K562 (cell line): Measurements from ENCODE around the gene RSU1. TPM values are rescaled to one million over a fixed set of nuclear protein-coding genes. Genes with fewer than 3 reads are reported as not detected.

Experiments used
- ATAC-seq: fragments of 200-7000 bp; cut with Tn5 transposase; 3 replicates; pipeline ENCODE4 v1.9.1; 2020; ENCODE audit warnings: moderate library complexity
- BruUV-seq: library from RNA; stranded (reverse); fragments of 400-500 nt; replicated peaks from 2 replicates; lab custom pipeline; 2021; lab: Mats Ljungman, UMichigan
- CTCF ChIA-PET: fragments of 300-600 bp; formaldehyde crosslinking; extraction: SDS; loops from one replicate; lab custom pipeline; 2021; ENCODE audit warnings: low intra/inter-chr PET ratio; lab: Yijun Ruan, JAX
- POLR2A ChIA-PET: fragments of 300-600, 350-650 bp; sonication (Branson Sonifier 250); formaldehyde crosslinking; extraction: SDS; loops from one replicate; lab custom pipeline; 2021; ENCODE audit warnings: antibody characterized with exemption, inconsistent platforms; lab: Yijun Ruan, JAX
- DNase-seq, 4 experiments: peaks; one replicate each; pipeline versions ENCODE4 v3.0.0 to v3.0.0-alpha.2; 2011 to 2018; ENCODE audit warnings: low spot score in 3 of 4, mixed read lengths in 3 of 4; ENCODE audit errors: extremely low read depth in 1 of 4
- FAIRE-seq: peaks from 2 replicates; lab custom pipeline; 2011; peaks lifted over from hg19 to GRCh38; lab: Jason Lieb, UNC
- H2AFZ ChIP-seq: 2 replicates; pipeline ENCODE4 v1.6.0; 2011; ENCODE audit warnings: low read depth, low read length, control low read depth, inconsistent platforms
- H3K27ac ChIP-seq: fragments of 200-600 bp; 3 replicates; pipeline ENCODE4 v1.8.0; 2011; ENCODE audit warnings: low read depth, mild to moderate bottlenecking, control low read depth, inconsistent platforms, low read length, moderate library complexity, mixed read lengths; ENCODE audit errors: extremely low read depth
- H3K27me3 ChIP-seq, 2 experiments: fragments of 300-600 bp in 1 of 2; 2 replicates in 1 of 2; 3 replicates in 1 of 2; pipeline versions ENCODE4 v1.6.0 to v1.8.0; 2011; ENCODE audit warnings: inconsistent platforms in 2 of 2, low read length in 2 of 2, mild to moderate bottlenecking in 1 of 2, mixed read lengths in 1 of 2, moderate library complexity in 1 of 2; ENCODE audit not compliant: control insufficient read depth in 2 of 2, insufficient read depth in 2 of 2
- H3K36me3 ChIP-seq: fragments of 300-600 bp; 3 replicates; pipeline ENCODE4 v1.8.0; 2011; ENCODE audit warnings: mild to moderate bottlenecking, low read length, inconsistent platforms; ENCODE audit not compliant: control insufficient read depth, insufficient read depth
- H3K4me1 ChIP-seq, 2 experiments: fragments of 200-600 bp in 1 of 2; replicated peaks in 1 of 2; 2 replicates in 1 of 2; 3 replicates in 1 of 2; pipeline versions ENCODE4 v1.5.1 to v1.8.0; 2011; ENCODE audit warnings: inconsistent platforms in 2 of 2, low read length in 2 of 2, mild to moderate bottlenecking in 1 of 2, mixed read lengths in 1 of 2, moderate library complexity in 1 of 2; ENCODE audit not compliant: control insufficient read depth in 2 of 2, insufficient read depth in 2 of 2
- H3K4me2 ChIP-seq: 2 replicates; pipeline ENCODE4 v1.6.1; 2011; ENCODE audit warnings: low read length, control low read depth, inconsistent platforms, mixed read lengths; ENCODE audit not compliant: insufficient read depth
- H3K4me3 ChIP-seq: fragments of 200-600 bp; sonication (generic), shearing (Covaris generic); 2 replicates; pipeline ENCODE4 v1.5.1; 2016; ENCODE audit warnings: control low read depth, inconsistent platforms
- H3K79me2 ChIP-seq: fragments of 200-600 bp; 3 replicates; pipeline ENCODE4 v1.8.0; 2011; ENCODE audit warnings: low read length, inconsistent platforms; ENCODE audit not compliant: control insufficient read depth, insufficient read depth
- H3K9ac ChIP-seq, 2 experiments: 2 replicates each; pipeline versions ENCODE4 v1.6.0 to v1.6.1; 2011; ENCODE audit warnings: low read depth in 2 of 2, low read length in 2 of 2, control low read depth in 1 of 2, inconsistent platforms in 1 of 2, mild to moderate bottlenecking in 1 of 2, mixed read lengths in 1 of 2; ENCODE audit not compliant: insufficient read depth in 1 of 2
- H3K9me1 ChIP-seq: one replicate; pipeline ENCODE4 v1.6.0; 2011; ENCODE audit warnings: inconsistent platforms, mild to moderate bottlenecking, low read length, moderate library complexity; ENCODE audit not compliant: control insufficient read depth, insufficient read depth
- H3K9me3 ChIP-seq: replicated peaks from 2 replicates; pipeline ENCODE4 v1.5.1; 2011; ENCODE audit warnings: low read depth, low read length, inconsistent platforms; ENCODE audit not compliant: control insufficient read depth, insufficient read depth
- H4K20me1 ChIP-seq: replicated peaks from 2 replicates; pipeline ENCODE4 v1.6.1; 2011; ENCODE audit warnings: low read length, inconsistent platforms, mixed read lengths; ENCODE audit not compliant: control insufficient read depth, insufficient read depth
- CHD2 ChIP-seq: IDR thresholded peaks from 2 replicates; pipeline ENCODE4 v1.6.1; 2011; ENCODE audit warnings: low read depth, low read length
- ELF4 ChIP-seq: fragments of 450-650 bp; formaldehyde crosslinking; IDR thresholded peaks from 2 replicates; pipeline ENCODE4 v1.4.0; 2022; ENCODE audit warnings: missing genetic modification characterization
- HSF4 ChIP-seq: fragments of 250-450 bp; sonication (Bioruptor Pico); IDR thresholded peaks from 2 replicates; pipeline ENCODE4 v2.1.2; 2022; ENCODE audit warnings: mild to moderate bottlenecking, moderate library complexity, borderline replicate concordance
- KLF1 ChIP-seq: fragments of 450-650 bp; IDR thresholded peaks from 2 replicates; pipeline ENCODE4 v1.6.1; 2016; ENCODE audit warnings: missing genetic modification characterization, missing compliant biosample characterization
- RAD21 ChIP-seq, 2 experiments: fragments of 250-450 bp in 1 of 2; fragments of 450-650 bp in 1 of 2; sonication (Bioruptor Pico) in 1 of 2; formaldehyde crosslinking in 1 of 2; IDR thresholded peaks in 1 of 2; conservative IDR thresholded peaks in 1 of 2; 2 replicates each; pipeline versions ENCODE4 v1.4.0 to v1.8.0; 2020 to 2022; ENCODE audit warnings: mild to moderate bottlenecking in 2 of 2, moderate library complexity in 1 of 2
- SMARCA5 ChIP-seq: fragments of 450-650 bp; IDR thresholded peaks from 2 replicates; pipeline ENCODE4 v1.6.1; 2016
- SOX6 ChIP-seq: fragments of 450-650 bp; IDR thresholded peaks from 2 replicates; pipeline ENCODE4 v1.6.1; 2014; ENCODE audit warnings: mild to moderate bottlenecking
- TEAD4 ChIP-seq, 2 experiments: sonication (generic) in 1 of 2; formaldehyde crosslinking in 1 of 2; IDR thresholded peaks; 2 replicates each; pipeline versions ENCODE4 v1.6.1 to v1.8.0; 2012 to 2022; ENCODE audit warnings: borderline replicate concordance in 1 of 2, inconsistent platforms in 1 of 2, low read length in 1 of 2, mild to moderate bottlenecking in 1 of 2, missing genetic modification reagents in 1 of 2
- XRCC5 ChIP-seq: fragments of 200-400 bp; formaldehyde crosslinking; IDR thresholded peaks from 2 replicates; pipeline ENCODE4 v1.6.1; 2017; ENCODE audit warnings: low read depth, mild to moderate bottlenecking, low read length
- ZBTB8A ChIP-seq: fragments of 450-650 bp; IDR thresholded peaks from 2 replicates; pipeline ENCODE4 v1.6.1; 2018; ENCODE audit warnings: mild to moderate bottlenecking, moderate library complexity; ENCODE audit not compliant: partially characterized antibody
- ZZZ3 ChIP-seq: fragments of 450-650 bp; IDR thresholded peaks from 2 replicates; pipeline ENCODE4 v1.6.1; 2016; ENCODE audit warnings: antibody characterized with exemption, mild to moderate bottlenecking, moderate library complexity
- WGBS: fragments of 100-300 bp; shearing (Covaris generic); methylation state at CpG from one replicate; pipeline ENCODE4 v1.1.6; 2016; ENCODE audit warnings: low coverage, mixed read lengths; ENCODE audit not compliant: insufficient coverage; ENCODE audit errors: missing lambda C conversion rate; 5-methylcytosine and 5-hydroxymethylcytosine counted together
- in situ Hi-C: fragments of 300-500 bp; cut with MboI; formaldehyde crosslinking; loops from 4 replicates; pipeline ENCODE4 v1.15.0; 2018; ENCODE audit warnings: inconsistent platforms, mixed read lengths
- intact Hi-C: fragments of 100-400 bp; cut with micrococcal nuclease; formaldehyde crosslinking; loops from 2 replicates; pipeline ENCODE4 v1.14.2; 2022
- polyA plus RNA-seq, 8 experiments: library from polyadenylated mRNA; depleted of rRNA in 4 of 8; stranded (reverse) in 5 of 8; unstranded in 3 of 8; fragments of >200 nt; fragmentation: Nextera tagmentation in 2 of 8; fragmentation: Illumina TruSeq in 1 of 8; extraction: Ambion mirVana in 2 of 8; extraction: Trizol in 1 of 8; gene quantifications; 2 replicates each; pipeline versions ENCODE4 v1.2.1 to v1.2.3, GENCODE V29; 2011 to 2014; ENCODE audit warnings: inconsistent platforms in 1 of 8, missing spikeins in 1 of 8
- total RNA-seq, 7 experiments: library from RNA; depleted of rRNA in 6 of 7; stranded (reverse); fragments of >200 nt in 6 of 7; fragmentation: Illumina TruSeq in 2 of 7; extraction: Trizol in 2 of 7; gene quantifications; 2 replicates each; pipeline versions ENCODE4 v1.2.1 to v1.2.3, GENCODE V29; 2011 to 2021; ENCODE audit warnings: low replicate concordance in 1 of 7
- TF ChIP-seq, protein P1 (sequence below): sonication (generic); formaldehyde crosslinking; IDR thresholded peaks from 2 replicates; pipeline ENCODE4 v1.8.1; 2023; ENCODE audit warnings: mild to moderate bottlenecking, missing genetic modification reagents
- TF ChIP-seq, protein P2 (sequence below), 2 experiments: fragments of 450-650 bp in 1 of 2; sonication (generic) in 1 of 2; formaldehyde crosslinking; conservative IDR thresholded peaks; 2 replicates each; pipeline versions ENCODE4 v1.4.0 to v1.8.1; 2020 to 2022; ENCODE audit warnings: mild to moderate bottlenecking in 1 of 2, missing genetic modification reagents in 1 of 2

Gene RSU1
- total and polyA plus RNA-seq, 9 of the 15 experiments (the other 6 are each of a cell fraction or from before 2014, with no cell fraction given) = 18.8 to 67.3 (median 31.5) TPM

DNA sequence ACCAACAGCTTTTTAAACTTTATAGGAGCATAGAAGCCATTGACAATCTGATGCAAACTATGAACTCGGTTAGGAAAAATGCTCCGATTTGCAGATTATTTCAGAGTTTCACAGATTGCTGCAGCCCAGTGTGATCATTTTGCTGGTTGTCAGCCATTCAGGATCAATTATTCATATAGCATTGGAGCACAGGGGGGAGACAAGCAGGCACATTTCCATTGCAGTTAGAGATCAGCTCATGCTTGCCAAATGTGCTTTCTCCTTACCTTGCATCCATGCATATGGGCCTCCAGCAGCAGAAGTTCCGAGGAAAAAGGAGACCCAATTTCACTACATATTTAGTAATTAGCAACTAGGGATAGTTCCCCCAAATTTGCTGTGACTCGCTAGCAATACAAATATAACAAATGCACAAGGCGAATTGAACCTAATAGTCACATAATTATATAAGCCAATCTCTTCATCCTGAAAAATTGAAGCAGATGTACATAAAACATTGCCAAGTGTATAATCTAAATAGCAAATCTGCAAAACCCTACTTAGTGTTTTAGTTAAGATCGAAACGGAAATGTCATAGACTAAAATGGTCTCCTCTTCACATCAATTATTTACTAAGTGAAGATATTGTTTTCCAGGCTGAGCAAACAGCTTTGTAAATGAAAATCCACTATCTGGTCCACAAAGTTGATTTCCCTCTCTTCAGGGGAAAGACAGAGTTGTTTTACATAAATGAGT lies 49.5 kb upstream of the RSU1 start:
- ATAC-seq (no peak), FAIRE-seq (no peak), DNase-seq (no peak)
- H3K9me1 ChIP-seq = no peaks in the 10 kb centered on the region
- POLR2A ChIA-PET = no interaction called here
- in situ Hi-C loops = no loop called here
- WGBS = 4% methylated on average over 7 of the region's 7 CpGs
- H3K9ac ChIP-seq = no peak overlapping the region
- H3K4me3 ChIP-seq = no peak overlapping the region
- H3K36me3 ChIP-seq = no peaks in the 10 kb centered on the region
- CTCF ChIA-PET = no interaction called here
- no peaks in the 10 kb centered on the region for H3K4me1 ChIP-seq
- no peak overlapping the region for H3K4me2 ChIP-seq
- H3K79me2 ChIP-seq = no peaks in the 10 kb centered on the region
- no peaks in the 10 kb centered on the region for H3K9me3 ChIP-seq
- H3K27ac ChIP-seq = no peak overlapping the region
- no peak overlapping the region for H2AFZ ChIP-seq
- no TSS peak for BruUV-seq
- no peaks in the 10 kb centered on the region for H4K20me1 ChIP-seq
- intact Hi-C loops = no loop called here
- H3K27me3 ChIP-seq = peaks cover 2 to 7% of the 10 kb centered on the region in 2 experiments; a peak in 1 of 5 replicates
- TF ChIP-seq HSF4 (no peak), XRCC5 (no peak), CHD2 (no peak), RAD21 (CRISPR knock-in tag; conservative IDR thresholded peaks at IDR 0.05 in 1 of 2, IDR thresholded peaks at IDR 0.05 in 1 of 2) (no peak), TEAD4 (IDR thresholded peaks at IDR 0.05; ENCODE audit: low read length) (no peak), TEAD4 (CRISPR knock-in tag; IDR thresholded peaks at IDR 0.05; ENCODE audit: borderline replicate concordance) (no peak), ELF4 (no peak), ZBTB8A (no peak), ZZZ3 (no peak), SMARCA5 (no peak), KLF1 (tag) (no peak), SOX6 (no peak)
- TF ChIP-seq, protein P1, sequence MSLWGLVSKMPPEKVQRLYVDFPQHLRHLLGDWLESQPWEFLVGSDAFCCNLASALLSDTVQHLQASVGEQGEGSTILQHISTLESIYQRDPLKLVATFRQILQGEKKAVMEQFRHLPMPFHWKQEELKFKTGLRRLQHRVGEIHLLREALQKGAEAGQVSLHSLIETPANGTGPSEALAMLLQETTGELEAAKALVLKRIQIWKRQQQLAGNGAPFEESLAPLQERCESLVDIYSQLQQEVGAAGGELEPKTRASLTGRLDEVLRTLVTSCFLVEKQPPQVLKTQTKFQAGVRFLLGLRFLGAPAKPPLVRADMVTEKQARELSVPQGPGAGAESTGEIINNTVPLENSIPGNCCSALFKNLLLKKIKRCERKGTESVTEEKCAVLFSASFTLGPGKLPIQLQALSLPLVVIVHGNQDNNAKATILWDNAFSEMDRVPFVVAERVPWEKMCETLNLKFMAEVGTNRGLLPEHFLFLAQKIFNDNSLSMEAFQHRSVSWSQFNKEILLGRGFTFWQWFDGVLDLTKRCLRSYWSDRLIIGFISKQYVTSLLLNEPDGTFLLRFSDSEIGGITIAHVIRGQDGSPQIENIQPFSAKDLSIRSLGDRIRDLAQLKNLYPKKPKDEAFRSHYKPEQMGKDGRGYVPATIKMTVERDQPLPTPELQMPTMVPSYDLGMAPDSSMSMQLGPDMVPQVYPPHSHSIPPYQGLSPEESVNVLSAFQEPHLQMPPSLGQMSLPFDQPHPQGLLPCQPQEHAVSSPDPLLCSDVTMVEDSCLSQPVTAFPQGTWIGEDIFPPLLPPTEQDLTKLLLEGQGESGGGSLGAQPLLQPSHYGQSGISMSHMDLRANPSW (CRISPR knock-in tag) = no peak
- TF ChIP-seq, protein P2, sequence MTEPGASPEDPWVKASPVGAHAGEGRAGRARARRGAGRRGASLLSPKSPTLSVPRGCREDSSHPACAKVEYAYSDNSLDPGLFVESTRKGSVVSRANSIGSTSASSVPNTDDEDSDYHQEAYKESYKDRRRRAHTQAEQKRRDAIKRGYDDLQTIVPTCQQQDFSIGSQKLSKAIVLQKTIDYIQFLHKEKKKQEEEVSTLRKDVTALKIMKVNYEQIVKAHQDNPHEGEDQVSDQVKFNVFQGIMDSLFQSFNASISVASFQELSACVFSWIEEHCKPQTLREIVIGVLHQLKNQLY (CRISPR knock-in tag; conservative IDR thresholded peaks at IDR 0.05) = no peak
